ENCODE results near the gene COX6A1. TPM values are rescaled to one million over a fixed set of nuclear protein-coding genes. Genes with fewer than 3 reads are reported as not detected.
"Not testable (repeated sequence)": the region's sequence is repeated elsewhere in the genome, so short reads cannot be mapped to it uniquely, and the experiment has no call there.

COX6A1 gene
- total RNA-seq, 2 experiments from 2014 or later: 323 to 355 TPM

GRCh38 chr12:120438495-120439198 lies 734 bp downstream of the COX6A1 start:
- no peaks in the 10 kb centered on the region for H3K27me3 Mint-ChIP-seq
- H3K4me3 Mint-ChIP-seq: peak overlapping the region; percentile 98
- CTCF ChIA-PET: interaction anchor here (0.6 to 2.3 kb wide), 7 partner anchors 10 to 453 kb away, joined by 3 to 6 read pairs (median 3); partner anchors contain the start of gene SRSF9
- DNase-seq: no peak
- peaks cover 20% of the 10 kb centered on the region for H3K36me3 Mint-ChIP-seq (ENCODE audit: low read depth)
- peaks cover 29% of the 10 kb centered on the region for H3K4me1 Mint-ChIP-seq
- POLR2A ChIA-PET: no interaction called here
- no peaks in the 10 kb centered on the region for H3K9me3 Mint-ChIP-seq
- peak overlapping the region; percentile 97 for H3K27ac Mint-ChIP-seq

DNA sequence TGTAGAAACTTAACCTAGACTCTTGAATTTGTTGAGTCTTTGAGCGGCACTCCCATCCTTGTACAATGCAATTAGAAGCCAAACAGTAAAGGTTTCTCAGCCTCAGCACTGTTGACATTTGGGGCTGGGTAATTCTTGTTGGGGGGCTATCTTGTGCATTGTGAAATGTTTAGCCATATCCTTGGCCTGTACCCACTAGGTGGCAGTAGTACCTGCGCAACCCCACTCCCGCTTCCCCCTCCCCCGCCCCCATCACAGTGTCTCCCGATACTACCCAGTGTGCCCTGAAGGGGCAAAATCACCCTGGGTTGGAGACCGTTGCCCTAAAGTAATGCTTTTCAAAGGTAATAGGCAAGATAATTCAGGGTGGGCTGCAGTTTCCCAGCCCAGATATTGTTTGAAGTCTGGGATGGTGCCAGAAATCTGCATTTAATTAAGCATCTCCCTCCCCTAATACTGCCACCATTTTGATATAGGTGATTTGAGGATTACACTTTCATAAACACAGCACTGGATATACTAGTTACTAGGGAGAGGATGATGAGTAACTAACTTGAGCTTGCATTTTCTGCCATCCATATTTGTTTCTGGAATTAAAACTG lies 1.8 kb downstream of the COX6A1 start:
- Mint-ChIP-seq H3K4me1 (peaks cover 39% of the 10 kb centered on the region), H3K27me3 (no peaks in the 10 kb centered on the region), H3K9me3 (no peaks in the 10 kb centered on the region), H3K36me3 (ENCODE audit: low read depth) (peaks cover 26% of the 10 kb centered on the region), H3K4me3 (peak overlapping the region; percentile 38), H3K27ac (peak overlapping the region; percentile 33)
- POLR2A ChIA-PET: no interaction called here
- DNase-seq: peak; percentile 83
- CTCF ChIA-PET: interaction anchor here (0.6 to 1.9 kb wide), 10 partner anchors 14 to 576 kb away, joined by 3 to 4 read pairs (median 3); partner anchors contain the start of genes RPLP0 and SRSF9

DNA sequence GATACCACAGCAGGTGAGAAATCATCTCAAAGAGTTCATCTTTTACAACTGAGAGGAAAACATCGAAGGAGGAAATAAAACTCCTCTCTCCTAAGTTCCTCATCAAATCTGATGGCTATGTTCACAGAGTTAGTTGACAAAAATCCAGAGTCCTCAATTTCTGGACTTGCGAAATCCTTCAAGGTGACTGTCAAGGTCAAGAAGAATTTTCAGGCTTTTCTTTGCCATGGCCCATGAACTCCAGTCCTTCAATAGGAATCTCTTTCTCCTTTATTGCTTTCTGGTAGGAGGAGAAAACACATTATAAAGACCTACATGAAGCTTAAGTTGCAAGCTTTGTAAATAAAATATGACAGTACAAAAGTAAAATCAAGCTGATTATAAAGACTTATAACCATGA lies 6.8 kb downstream of the COX6A1 start:
- no peak for DNase-seq
- H3K4me1 Mint-ChIP-seq: peaks cover 52% of the 10 kb centered on the region
- H3K27ac Mint-ChIP-seq: peak overlapping the region; percentile 46
- peak overlapping the region; percentile 99 for H3K4me3 Mint-ChIP-seq
- POLR2A ChIA-PET: no interaction called here
- CTCF ChIA-PET: interaction anchor here (1.0 to 2.7 kb wide), 3 partner anchors 12 to 25 kb away, joined by 3 to 7 read pairs (median 4); partner anchors contain the start of gene SRSF9
- H3K27me3 Mint-ChIP-seq: no peaks in the 10 kb centered on the region
- peaks cover 42% of the 10 kb centered on the region for H3K36me3 Mint-ChIP-seq (ENCODE audit: low read depth)
- no peaks in the 10 kb centered on the region for H3K9me3 Mint-ChIP-seq

DNA sequence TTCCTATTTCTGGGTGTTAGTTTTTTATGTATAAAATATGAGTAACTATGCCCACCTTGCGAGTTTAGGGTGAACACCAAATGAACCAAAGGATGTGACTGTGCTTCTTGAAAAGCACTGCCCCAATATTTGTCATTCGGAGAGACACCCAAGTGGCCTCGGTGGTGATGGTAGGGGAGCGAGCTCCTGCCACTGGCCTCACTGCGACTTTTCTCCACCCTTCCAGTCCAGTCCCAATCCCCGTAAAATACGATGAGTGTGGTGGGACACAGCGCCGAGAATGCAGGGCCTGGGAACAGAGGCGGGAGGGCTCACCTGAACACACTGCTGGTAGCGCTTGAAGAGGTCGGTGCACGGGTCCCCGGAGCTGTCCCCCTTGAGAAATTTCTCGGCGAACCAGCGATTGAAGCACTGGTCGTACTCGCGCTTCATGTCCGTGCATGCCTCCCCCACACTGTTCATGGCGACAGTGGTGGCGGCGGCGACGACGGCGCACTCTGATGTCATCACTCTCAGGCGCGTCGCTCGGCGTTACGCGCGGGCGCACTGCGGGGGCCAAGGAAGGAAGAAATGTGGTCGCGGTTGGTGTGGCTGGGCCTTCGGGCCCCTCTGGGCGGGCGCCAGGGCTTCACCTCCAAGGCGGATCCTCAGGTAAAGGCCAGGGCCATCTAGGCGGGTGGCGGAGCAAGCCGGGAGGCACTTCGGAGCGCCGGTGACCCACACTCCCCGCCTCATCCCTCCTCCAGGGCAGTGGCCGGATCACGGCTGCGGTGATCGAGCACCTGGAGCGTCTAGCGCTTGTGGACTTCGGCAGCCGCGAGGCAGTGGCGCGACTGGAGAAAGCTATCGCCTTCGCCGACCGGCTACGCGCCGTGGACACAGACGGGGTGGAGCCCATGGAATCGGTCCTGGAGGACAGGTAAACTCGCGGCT lies 8.3 kb downstream of the COX6A1 start, which contains the start of the genes GATC and TRIAP1:
GATC (plus strand) TSS at position 534 of the 933 bp plus-strand sequence; CDS start at position 571, 37 bp downstream.
TRIAP1 (minus strand) TSS at position 474 of the 933 bp plus-strand sequence; CDS start at position 462, 12 bp downstream.
- Mint-ChIP-seq H3K4me3 (peak within 1 kb of the TSS; percentile 99), H3K4me1 (peaks cover 43% of the 10 kb centered on the region), H3K27ac (peak within 1 kb of the TSS; percentile 99), H3K9me3 (no peaks in the 10 kb centered on the region), H3K36me3 (ENCODE audit: low read depth) (peaks cover 38% of the 10 kb centered on the region), H3K27me3 (no peaks in the 10 kb centered on the region)
- CTCF ChIA-PET: interaction anchor here (0.6 to 2.6 kb wide), 3 partner anchors 12 to 37 kb away, joined by 3 to 8 read pairs (median 4); partner anchors contain the start of gene SRSF9
- POLR2A ChIA-PET: no interaction called here
- DNase-seq: peak; percentile 88

GRCh38 chr12:120446844-120447178 lies 8.9 kb downstream of the COX6A1 start:
- DNase-seq, H3K9me3 Mint-ChIP-seq, POLR2A ChIA-PET, H3K27me3 Mint-ChIP-seq: not testable (repeated sequence)
- CTCF ChIA-PET: interaction anchor here (0.6 to 2.6 kb wide), 4 partner anchors 12 to 37 kb away, joined by 3 to 8 read pairs (median 4); partner anchors contain the start of gene SRSF9
- H3K4me1 Mint-ChIP-seq: peaks cover 42% of the 10 kb centered on the region
- H3K27ac Mint-ChIP-seq: peak overlapping the region; percentile 99
- peaks cover 32% of the 10 kb centered on the region for H3K36me3 Mint-ChIP-seq (ENCODE audit: low read depth)
- peak overlapping the region; percentile 99 for H3K4me3 Mint-ChIP-seq

DNA sequence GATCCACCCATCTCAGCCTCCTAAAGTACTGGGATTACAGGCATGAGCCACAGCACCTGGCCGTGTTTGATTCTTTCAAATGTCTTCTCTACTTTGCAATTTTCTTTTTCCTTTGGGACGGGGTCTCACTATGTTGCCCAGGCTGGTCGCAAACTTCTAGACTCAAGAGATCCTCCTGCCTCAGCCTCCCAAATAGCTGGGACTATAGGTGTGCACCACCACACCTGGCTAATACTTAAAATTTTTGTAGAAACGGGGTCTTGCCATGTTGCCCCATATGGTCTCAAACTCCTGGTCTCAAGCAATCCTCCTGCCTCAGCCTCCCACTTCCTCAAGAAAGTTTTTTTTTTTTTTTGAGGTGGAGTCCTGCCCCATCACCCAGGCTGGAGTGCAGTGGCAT lies 10.1 kb downstream of the COX6A1 start:
- POLR2A ChIA-PET: no interaction called here
- CTCF ChIA-PET: interaction anchor here (0.7 to 2.6 kb wide), 5 partner anchors 9 to 21 kb away, joined by 3 to 8 read pairs (median 4); partner anchors contain the start of gene SRSF9
- H3K9me3 Mint-ChIP-seq: no peaks in the 10 kb centered on the region
- peak overlapping the region; percentile 99 for H3K4me3 Mint-ChIP-seq
- peaks cover 42% of the 10 kb centered on the region for H3K4me1 Mint-ChIP-seq
- no peaks in the 10 kb centered on the region for H3K27me3 Mint-ChIP-seq
- H3K27ac Mint-ChIP-seq: peak overlapping the region; percentile 19
- DNase-seq: no peak
- H3K36me3 Mint-ChIP-seq (ENCODE audit: low read depth): peaks cover 28% of the 10 kb centered on the region

DNA sequence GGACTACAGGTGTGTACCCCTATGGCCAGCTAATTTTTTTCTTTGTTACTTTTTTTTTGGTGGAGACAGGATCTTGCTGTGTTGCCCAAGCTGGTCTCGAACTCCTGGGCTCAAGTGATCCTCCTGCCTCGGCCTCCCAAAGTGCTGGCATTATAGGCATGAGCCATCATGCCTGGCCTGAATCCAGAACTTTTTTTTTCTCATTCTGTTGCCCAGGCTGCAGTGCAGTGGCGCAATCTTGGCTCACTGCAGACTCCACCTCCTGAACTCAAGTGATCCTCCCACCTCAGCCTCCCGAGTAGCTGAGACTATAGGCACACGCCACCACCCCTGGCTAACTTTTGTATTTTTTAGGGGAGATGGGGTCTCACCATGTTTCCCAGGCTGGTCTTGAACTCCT lies 14.6 kb downstream of the COX6A1 start:
- H3K4me3 Mint-ChIP-seq, DNase-seq, H3K9me3 Mint-ChIP-seq, H3K27me3 Mint-ChIP-seq, POLR2A ChIA-PET, H3K27ac Mint-ChIP-seq: not testable (repeated sequence)
- Mint-ChIP-seq H3K4me1 (peaks cover 15% of the 10 kb centered on the region), H3K36me3 (ENCODE audit: low read depth) (peaks cover 36% of the 10 kb centered on the region)
- CTCF ChIA-PET: interaction anchor here (0.7 to 3.1 kb wide), 5 partner anchors 11 to 27 kb away, joined by 3 to 13 read pairs (median 4); no protein-coding TSS in a partner anchor

- peak overlapping the region; percentile 41 for H3K27ac Mint-ChIP-seq
- H3K9me3 Mint-ChIP-seq: no peaks in the 10 kb centered on the region
- CTCF ChIA-PET: interaction anchor here (1.1 to 3.1 kb wide), 2 partner anchors 13 kb away, joined by 3 to 13 read pairs; no protein-coding TSS in a partner anchor
- POLR2A ChIA-PET: no interaction called here
- peaks cover 34% of the 10 kb centered on the region for H3K36me3 Mint-ChIP-seq (ENCODE audit: low read depth)
- H3K4me3 Mint-ChIP-seq: no peak overlapping the region
- no peaks in the 10 kb centered on the region for H3K27me3 Mint-ChIP-seq
- H3K4me1 Mint-ChIP-seq: peaks cover 8% of the 10 kb centered on the region
- DNase-seq: no peak
Measured at GRCh38 chr12:120453060-120453750, 15.3 kb downstream of the COX6A1 start.

DNA sequence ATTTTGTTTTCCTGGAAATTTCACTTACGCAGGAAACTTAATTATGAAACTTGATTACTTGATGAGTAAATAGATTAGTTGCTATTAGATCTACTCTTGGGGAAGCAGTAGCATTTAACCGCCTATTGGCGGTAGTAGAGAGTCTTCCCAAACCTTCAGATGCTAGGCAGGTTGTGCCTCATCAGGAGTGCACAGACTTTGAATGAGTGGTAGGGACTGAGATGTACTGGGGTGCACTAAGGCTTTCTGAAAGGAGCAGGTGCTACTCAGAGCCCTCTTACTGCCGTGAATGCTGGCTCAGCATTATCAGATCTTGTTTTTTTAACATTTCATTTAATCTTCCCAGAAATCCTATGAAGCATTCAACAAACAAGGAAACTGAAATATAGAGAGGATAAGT lies 16.1 kb downstream of the COX6A1 start:
- Mint-ChIP-seq H3K4me3 (no peak overlapping the region), H3K4me1 (peaks cover 7% of the 10 kb centered on the region), H3K9me3 (no peaks in the 10 kb centered on the region), H3K27ac (no peak overlapping the region), H3K36me3 (ENCODE audit: low read depth) (peaks cover 37% of the 10 kb centered on the region), H3K27me3 (no peaks in the 10 kb centered on the region)
- CTCF ChIA-PET: interaction anchor here (1.1 to 3.1 kb wide), 2 partner anchors 12 to 14 kb away, joined by 3 to 13 read pairs; no protein-coding TSS in a partner anchor
- POLR2A ChIA-PET: no interaction called here
- DNase-seq: peak; percentile 40

DNA sequence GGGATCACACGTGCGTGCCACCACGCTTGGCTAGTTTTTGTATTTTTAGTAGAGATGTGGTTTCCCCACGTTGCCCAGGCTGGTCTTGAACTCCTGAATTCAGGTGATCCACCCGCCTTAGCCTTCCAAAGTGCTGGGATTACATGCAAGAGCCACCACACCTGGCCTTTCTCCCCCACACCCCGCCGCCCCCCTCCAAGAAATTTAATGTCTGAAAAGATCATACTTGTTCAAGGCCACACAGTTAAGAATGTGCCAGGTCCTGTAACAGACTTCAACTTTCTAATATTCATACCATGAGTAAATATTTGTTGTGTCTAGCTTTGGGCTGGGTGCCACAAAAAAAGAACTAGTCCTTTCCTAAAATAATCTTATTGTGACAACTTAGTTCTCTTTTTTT lies 17.4 kb downstream of the COX6A1 start:
- Mint-ChIP-seq H3K4me3 (no peak overlapping the region), H3K9me3 (no peaks in the 10 kb centered on the region), H3K36me3 (ENCODE audit: low read depth) (peaks cover 40% of the 10 kb centered on the region), H3K27me3 (no peaks in the 10 kb centered on the region), H3K4me1 (peaks cover 2% of the 10 kb centered on the region), H3K27ac (no peak overlapping the region)
- CTCF ChIA-PET: interaction anchor here (1.7 to 3.1 kb wide), 2 partner anchors 11 to 13 kb away, joined by 6 to 13 read pairs; no protein-coding TSS in a partner anchor
- no peak for DNase-seq
- POLR2A ChIA-PET: no interaction called here

DNA sequence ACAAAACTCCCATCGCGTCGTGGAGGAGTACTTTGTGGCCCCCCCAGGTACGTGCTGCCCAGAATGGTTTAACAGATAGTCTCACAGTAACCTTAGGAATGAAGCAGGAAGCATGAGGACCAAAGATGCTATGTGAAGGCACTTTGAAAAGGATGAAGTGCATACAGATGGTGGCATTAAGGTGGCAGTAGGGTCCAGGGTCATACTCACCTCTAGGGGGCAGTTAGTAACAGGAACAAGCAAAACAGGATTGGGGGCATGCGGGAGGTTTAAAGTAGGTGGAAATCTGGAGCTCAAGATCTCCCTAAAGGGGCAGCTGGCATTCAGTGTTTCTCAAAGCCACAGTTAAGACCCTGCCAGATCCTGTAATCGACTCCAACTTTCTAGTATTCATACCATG lies 19.2 kb downstream of the COX6A1 start:
- H3K36me3 Mint-ChIP-seq (ENCODE audit: low read depth): peaks cover 47% of the 10 kb centered on the region
- no peaks in the 10 kb centered on the region for H3K27me3 Mint-ChIP-seq
- H3K4me1 Mint-ChIP-seq: peaks cover 2% of the 10 kb centered on the region
- ChIA-PET CTCF (interaction anchor here (0.9 to 2.2 kb wide), 6 partner anchors 9 to 296 kb away, joined by 3 to 7 read pairs (median 4); no protein-coding TSS in a partner anchor), POLR2A (interaction anchor here (1.2 kb wide), 1 partner anchor 11 kb away, joined by 3 read pairs; no protein-coding TSS in a partner anchor)
- H3K27ac Mint-ChIP-seq: no peak overlapping the region
- no peak overlapping the region for H3K4me3 Mint-ChIP-seq
- H3K9me3 Mint-ChIP-seq: no peaks in the 10 kb centered on the region
- no peak for DNase-seq
